Measurements from ENCODE around the gene KRT75.

The KRT75 gene

DNA sequence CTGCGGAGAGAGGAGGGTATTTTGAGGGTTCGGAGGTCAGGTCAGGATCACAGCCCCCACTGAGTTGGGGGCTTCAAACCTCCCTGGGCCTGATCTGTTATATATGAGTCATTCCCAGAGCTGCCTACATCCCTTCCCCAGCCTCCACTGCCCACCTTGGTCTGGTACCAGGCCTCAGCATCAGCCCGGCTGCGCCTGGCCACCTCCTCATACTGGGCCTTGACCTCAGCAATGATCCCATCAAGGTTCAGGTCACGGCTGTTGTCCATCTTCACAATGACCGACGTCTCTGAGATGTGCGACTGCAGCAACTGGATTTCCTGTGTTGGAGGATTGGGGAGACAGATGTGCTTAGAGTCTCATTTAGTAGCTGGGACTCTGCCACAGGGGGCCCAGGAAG lies 53.0 kb downstream of the KRT75 start:
- TF ChIP-seq, protein P1, sequence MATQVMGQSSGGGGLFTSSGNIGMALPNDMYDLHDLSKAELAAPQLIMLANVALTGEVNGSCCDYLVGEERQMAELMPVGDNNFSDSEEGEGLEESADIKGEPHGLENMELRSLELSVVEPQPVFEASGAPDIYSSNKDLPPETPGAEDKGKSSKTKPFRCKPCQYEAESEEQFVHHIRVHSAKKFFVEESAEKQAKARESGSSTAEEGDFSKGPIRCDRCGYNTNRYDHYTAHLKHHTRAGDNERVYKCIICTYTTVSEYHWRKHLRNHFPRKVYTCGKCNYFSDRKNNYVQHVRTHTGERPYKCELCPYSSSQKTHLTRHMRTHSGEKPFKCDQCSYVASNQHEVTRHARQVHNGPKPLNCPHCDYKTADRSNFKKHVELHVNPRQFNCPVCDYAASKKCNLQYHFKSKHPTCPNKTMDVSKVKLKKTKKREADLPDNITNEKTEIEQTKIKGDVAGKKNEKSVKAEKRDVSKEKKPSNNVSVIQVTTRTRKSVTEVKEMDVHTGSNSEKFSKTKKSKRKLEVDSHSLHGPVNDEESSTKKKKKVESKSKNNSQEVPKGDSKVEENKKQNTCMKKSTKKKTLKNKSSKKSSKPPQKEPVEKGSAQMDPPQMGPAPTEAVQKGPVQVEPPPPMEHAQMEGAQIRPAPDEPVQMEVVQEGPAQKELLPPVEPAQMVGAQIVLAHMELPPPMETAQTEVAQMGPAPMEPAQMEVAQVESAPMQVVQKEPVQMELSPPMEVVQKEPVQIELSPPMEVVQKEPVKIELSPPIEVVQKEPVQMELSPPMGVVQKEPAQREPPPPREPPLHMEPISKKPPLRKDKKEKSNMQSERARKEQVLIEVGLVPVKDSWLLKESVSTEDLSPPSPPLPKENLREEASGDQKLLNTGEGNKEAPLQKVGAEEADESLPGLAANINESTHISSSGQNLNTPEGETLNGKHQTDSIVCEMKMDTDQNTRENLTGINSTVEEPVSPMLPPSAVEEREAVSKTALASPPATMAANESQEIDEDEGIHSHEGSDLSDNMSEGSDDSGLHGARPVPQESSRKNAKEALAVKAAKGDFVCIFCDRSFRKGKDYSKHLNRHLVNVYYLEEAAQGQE (IDR thresholded peaks at IDR 0.05; ENCODE audit: low read depth) = no peak
- no peak for TF ChIP-seq CREB1 (IDR thresholded peaks at IDR 0.05; ENCODE audit: low read depth)
- TF ChIP-seq RAD21 (IDR thresholded peaks at IDR 0.05; ENCODE audit: low read depth) = no peak
- no peak for TF ChIP-seq TAF1 (IDR thresholded peaks at IDR 0.05; ENCODE audit: low read depth)
- TF ChIP-seq EP300 (IDR thresholded peaks at IDR 0.05; ENCODE audit: borderline replicate concordance) = no peak
- TF ChIP-seq, protein P2, sequence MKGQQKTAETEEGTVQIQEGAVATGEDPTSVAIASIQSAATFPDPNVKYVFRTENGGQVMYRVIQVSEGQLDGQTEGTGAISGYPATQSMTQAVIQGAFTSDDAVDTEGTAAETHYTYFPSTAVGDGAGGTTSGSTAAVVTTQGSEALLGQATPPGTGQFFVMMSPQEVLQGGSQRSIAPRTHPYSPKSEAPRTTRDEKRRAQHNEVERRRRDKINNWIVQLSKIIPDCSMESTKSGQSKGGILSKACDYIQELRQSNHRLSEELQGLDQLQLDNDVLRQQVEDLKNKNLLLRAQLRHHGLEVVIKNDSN (IDR thresholded peaks at IDR 0.05) = no peak
- no peak for TF ChIP-seq TEAD4 (IDR thresholded peaks at IDR 0.05)
- no peak for TF ChIP-seq ZBTB7A (IDR thresholded peaks at IDR 0.05; ENCODE audit: low read depth)
- TF ChIP-seq EGR1 (IDR thresholded peaks at IDR 0.05) = no peak

DNA sequence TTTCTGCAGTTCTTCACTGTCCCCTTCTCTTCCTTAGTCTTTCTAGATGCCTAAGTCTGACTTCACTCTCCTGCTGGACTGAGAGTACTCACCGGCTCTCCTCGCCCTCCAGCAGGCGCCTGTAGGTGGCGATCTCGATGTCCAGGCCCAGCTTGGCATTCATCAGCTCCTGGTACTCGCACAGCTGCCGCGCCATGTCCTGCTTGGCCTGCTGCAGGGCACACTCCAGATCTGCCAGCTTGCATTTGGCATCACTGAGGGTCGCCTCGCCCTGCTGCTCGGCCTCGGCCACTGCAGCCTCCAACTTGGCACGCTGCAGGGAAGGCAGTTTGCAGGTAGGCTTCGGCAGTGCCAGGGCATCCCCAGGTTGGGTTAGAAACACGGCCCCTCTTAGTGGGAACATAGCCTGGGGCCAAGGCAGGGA lies 53.9 kb downstream of the KRT75 start:
- TF ChIP-seq, protein P3, sequence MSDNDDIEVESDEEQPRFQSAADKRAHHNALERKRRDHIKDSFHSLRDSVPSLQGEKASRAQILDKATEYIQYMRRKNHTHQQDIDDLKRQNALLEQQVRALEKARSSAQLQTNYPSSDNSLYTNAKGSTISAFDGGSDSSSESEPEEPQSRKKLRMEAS (IDR thresholded peaks at IDR 0.05) = 0 out of 2 replicates have a peak, but pooled peaks have one; percentile 19
- TF ChIP-seq NFIC (IDR thresholded peaks at IDR 0.05) = no peak
- peak; percentile 73 for TF ChIP-seq RAD21 (IDR thresholded peaks at IDR 0.05; ENCODE audit: low read depth)
- TF ChIP-seq YY1 (IDR thresholded peaks at IDR 0.05; ENCODE audit: low read depth) = 0 out of 2 replicates have a peak, but pooled peaks have one; percentile 41

DNA sequence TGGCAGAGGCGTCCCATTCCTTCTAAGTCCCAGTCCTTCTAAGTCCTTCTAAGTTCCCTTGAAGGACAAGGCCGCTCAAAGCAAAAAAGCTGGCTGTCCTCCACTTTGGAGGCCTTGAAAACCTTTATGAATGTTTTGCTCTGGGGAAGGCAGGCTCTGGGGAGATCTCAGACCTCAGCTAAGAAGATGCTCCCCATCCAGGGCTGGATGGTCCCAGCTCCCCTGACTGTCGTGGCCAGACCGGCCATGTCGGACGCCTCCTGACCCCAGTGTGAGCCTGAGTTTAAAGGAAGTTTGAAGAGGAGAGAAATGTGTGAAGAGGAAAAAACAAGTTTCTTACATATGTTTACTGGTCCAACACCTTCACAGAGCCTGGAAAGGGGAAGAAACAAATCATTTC lies 54.6 kb downstream of the KRT75 start:
- TF ChIP-seq TCF12 (IDR thresholded peaks at IDR 0.05; ENCODE audit: low read depth) (no peak), RAD21 (IDR thresholded peaks at IDR 0.05; ENCODE audit: low read depth) (no peak), NFIC (IDR thresholded peaks at IDR 0.05) (no peak), CREB1 (IDR thresholded peaks at IDR 0.05; ENCODE audit: low read depth) (no peak), CEBPB (IDR thresholded peaks at IDR 0.05) (no peak), YY1 (IDR thresholded peaks at IDR 0.05; ENCODE audit: low read depth) (no peak), EGR1 (IDR thresholded peaks at IDR 0.05) (no peak), FOXM1 (IDR thresholded peaks at IDR 0.05; ENCODE audit: borderline replicate concordance, low read depth) (no peak), TAF1 (IDR thresholded peaks at IDR 0.05; ENCODE audit: low read depth) (no peak), ZBTB7A (IDR thresholded peaks at IDR 0.05; ENCODE audit: low read depth) (no peak), TEAD4 (IDR thresholded peaks at IDR 0.05) (no peak), EP300 (IDR thresholded peaks at IDR 0.05; ENCODE audit: borderline replicate concordance) (no peak)
- TF ChIP-seq, protein P2 (IDR thresholded peaks at IDR 0.05) = no peak
- TF ChIP-seq, protein P1 (IDR thresholded peaks at IDR 0.05; ENCODE audit: low read depth) = no peak
- TF ChIP-seq, protein P3 (IDR thresholded peaks at IDR 0.05) = no peak

DNA sequence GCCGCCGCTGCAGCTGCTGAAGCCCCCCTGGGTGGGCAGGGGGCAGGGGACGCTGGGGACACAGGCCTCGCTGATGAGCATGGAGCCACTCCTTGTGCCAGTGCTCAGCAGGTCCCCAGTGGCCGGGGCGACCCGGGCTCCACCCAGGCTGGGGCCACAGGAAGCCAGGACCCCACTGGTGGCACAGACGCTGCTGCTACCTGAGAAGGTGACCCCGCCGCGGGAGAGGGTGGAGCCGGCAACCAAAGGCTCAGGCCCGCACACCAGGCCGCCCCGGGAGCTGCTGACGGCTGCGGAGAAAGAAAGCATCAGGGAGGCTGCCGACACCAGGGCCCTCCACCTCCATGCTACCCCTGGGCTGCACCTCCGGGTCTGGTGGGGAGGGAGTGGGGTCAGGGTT lies 56.1 kb downstream of the KRT75 start:
- no peak for TF ChIP-seq TEAD4 (IDR thresholded peaks at IDR 0.05)
- TF ChIP-seq ZBTB7A (IDR thresholded peaks at IDR 0.05; ENCODE audit: low read depth) = no peak; the same call in 1 of the 2 replicates
- TF ChIP-seq CREB1 (IDR thresholded peaks at IDR 0.05; ENCODE audit: low read depth) = no peak
- no peak for TF ChIP-seq RAD21 (IDR thresholded peaks at IDR 0.05; ENCODE audit: low read depth)

DNA sequence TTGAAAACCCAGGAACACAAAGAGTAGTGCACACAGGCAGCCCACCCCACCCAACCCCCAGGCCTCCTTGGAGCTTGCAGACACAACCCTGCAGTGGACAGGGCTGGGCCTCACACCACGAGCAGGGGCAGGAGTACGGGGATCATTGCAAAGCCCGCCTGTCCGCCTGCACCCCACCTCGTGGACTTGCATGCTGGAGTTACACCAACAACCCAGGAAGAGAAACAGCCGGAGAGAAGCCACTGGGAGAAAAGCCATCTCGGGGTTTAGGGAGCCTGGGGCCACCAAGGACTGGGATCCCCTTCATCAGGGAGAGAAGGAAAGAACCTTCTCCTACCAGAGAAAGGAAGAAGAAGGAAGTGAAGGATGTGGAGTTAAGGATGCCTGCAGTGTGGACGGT lies 56.9 kb downstream of the KRT75 start:
- no peak for TF ChIP-seq YY1 (IDR thresholded peaks at IDR 0.05; ENCODE audit: low read depth)
- TF ChIP-seq CEBPB (IDR thresholded peaks at IDR 0.05) = no peak
- TF ChIP-seq CREB1 (IDR thresholded peaks at IDR 0.05; ENCODE audit: low read depth) = no peak
- TF ChIP-seq NFIC (IDR thresholded peaks at IDR 0.05) = no peak
- TF ChIP-seq, protein P3 (IDR thresholded peaks at IDR 0.05) = no peak
- no peak for TF ChIP-seq TEAD4 (IDR thresholded peaks at IDR 0.05)
- TF ChIP-seq, protein P1 (IDR thresholded peaks at IDR 0.05; ENCODE audit: low read depth) = no peak
- TF ChIP-seq ZBTB7A (IDR thresholded peaks at IDR 0.05; ENCODE audit: low read depth) = no peak
- TF ChIP-seq TAF1 (IDR thresholded peaks at IDR 0.05; ENCODE audit: low read depth) = no peak
- TF ChIP-seq TCF12 (IDR thresholded peaks at IDR 0.05; ENCODE audit: low read depth) = no peak
- TF ChIP-seq, protein P2 (IDR thresholded peaks at IDR 0.05) = no peak
- TF ChIP-seq FOXM1 (IDR thresholded peaks at IDR 0.05; ENCODE audit: borderline replicate concordance, low read depth) = no peak
- TF ChIP-seq RAD21 (IDR thresholded peaks at IDR 0.05; ENCODE audit: low read depth) = no peak
- TF ChIP-seq EP300 (IDR thresholded peaks at IDR 0.05; ENCODE audit: borderline replicate concordance) = no peak

All from Ishikawa (cell line).